Activated CD8-positive, alpha-beta T cell treated with anti-CD3 and anti-CD28 coated beads for 36 hours (primary cell): ENCODE measurements around the gene NAP1L1. TPM values are rescaled to one million over a fixed set of nuclear protein-coding genes. Genes with fewer than 3 reads are reported as not detected.
A peak's percentile ranks its signal among the peaks of the same experiment; 100 is the strongest.

Experiments
- ATAC-seq: fragments of 200-7000 bp; cut with Tn5 transposase; one replicate; pipeline ENCODE4 v1.10.0; 2021; ENCODE audit warnings: mild to moderate bottlenecking, moderate library complexity
- CTCF ChIA-PET: fragments of 350-600 bp; sonication (Branson Sonifier 250); formaldehyde crosslinking; loops from one replicate; lab custom pipeline; 2021; ENCODE audit warnings: antibody characterized with exemption; lab: Charles Lee
- POLR2A ChIA-PET: fragments of 350-600 bp; sonication (Branson Sonifier 250); formaldehyde crosslinking; loops from one replicate; lab custom pipeline; 2021; ENCODE audit warnings: antibody characterized with exemption; lab: Charles Lee
- DNase-seq: peaks from one replicate; pipeline ENCODE4 v3.0.0-alpha.2; 2020
- H3K27ac Mint-ChIP-seq: one replicate; pipeline ENCODE4 v1.8.0; 2021; ENCODE audit warnings: mild to moderate bottlenecking, mixed read lengths
- H3K27me3 Mint-ChIP-seq: one replicate; pipeline ENCODE4 v1.8.0; 2021; ENCODE audit warnings: mixed read lengths
- H3K36me3 Mint-ChIP-seq: one replicate; pipeline ENCODE4 v1.8.0; 2021; ENCODE audit warnings: low read depth, mixed read lengths
- H3K4me1 Mint-ChIP-seq: one replicate; pipeline ENCODE4 v1.8.0; 2021; ENCODE audit warnings: low read depth, mixed read lengths
- H3K4me3 Mint-ChIP-seq: one replicate; pipeline ENCODE4 v1.8.0; 2021; ENCODE audit warnings: mild to moderate bottlenecking, moderate library complexity, mixed read lengths
- H3K9me3 Mint-ChIP-seq: one replicate; pipeline ENCODE4 v1.8.0; 2021; ENCODE audit warnings: mixed read lengths
- intact Hi-C: fragments of 100-400 bp; cut with micrococcal nuclease; formaldehyde crosslinking; loops from one replicate; pipeline ENCODE4 v1.10.0; 2022
- total RNA-seq, 2 experiments: library from RNA; stranded (reverse); gene quantifications; one replicate each; pipeline ENCODE4 v1.2.3, GENCODE V29; 2021
- TF ChIP-seq, protein P1 (sequence below): fragments of 200-600 bp; IDR thresholded peaks from one replicate; pipeline ENCODE4 v1.8.0; 2022; ENCODE audit warnings: antibody characterized with exemption, mild to moderate bottlenecking

Gene NAP1L1, protein sequence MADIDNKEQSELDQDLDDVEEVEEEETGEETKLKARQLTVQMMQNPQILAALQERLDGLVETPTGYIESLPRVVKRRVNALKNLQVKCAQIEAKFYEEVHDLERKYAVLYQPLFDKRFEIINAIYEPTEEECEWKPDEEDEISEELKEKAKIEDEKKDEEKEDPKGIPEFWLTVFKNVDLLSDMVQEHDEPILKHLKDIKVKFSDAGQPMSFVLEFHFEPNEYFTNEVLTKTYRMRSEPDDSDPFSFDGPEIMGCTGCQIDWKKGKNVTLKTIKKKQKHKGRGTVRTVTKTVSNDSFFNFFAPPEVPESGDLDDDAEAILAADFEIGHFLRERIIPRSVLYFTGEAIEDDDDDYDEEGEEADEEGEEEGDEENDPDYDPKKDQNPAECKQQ
- total RNA-seq, result 1,000 to 10,000 TPM; 1,090 to 1,104 TPM

DNA sequence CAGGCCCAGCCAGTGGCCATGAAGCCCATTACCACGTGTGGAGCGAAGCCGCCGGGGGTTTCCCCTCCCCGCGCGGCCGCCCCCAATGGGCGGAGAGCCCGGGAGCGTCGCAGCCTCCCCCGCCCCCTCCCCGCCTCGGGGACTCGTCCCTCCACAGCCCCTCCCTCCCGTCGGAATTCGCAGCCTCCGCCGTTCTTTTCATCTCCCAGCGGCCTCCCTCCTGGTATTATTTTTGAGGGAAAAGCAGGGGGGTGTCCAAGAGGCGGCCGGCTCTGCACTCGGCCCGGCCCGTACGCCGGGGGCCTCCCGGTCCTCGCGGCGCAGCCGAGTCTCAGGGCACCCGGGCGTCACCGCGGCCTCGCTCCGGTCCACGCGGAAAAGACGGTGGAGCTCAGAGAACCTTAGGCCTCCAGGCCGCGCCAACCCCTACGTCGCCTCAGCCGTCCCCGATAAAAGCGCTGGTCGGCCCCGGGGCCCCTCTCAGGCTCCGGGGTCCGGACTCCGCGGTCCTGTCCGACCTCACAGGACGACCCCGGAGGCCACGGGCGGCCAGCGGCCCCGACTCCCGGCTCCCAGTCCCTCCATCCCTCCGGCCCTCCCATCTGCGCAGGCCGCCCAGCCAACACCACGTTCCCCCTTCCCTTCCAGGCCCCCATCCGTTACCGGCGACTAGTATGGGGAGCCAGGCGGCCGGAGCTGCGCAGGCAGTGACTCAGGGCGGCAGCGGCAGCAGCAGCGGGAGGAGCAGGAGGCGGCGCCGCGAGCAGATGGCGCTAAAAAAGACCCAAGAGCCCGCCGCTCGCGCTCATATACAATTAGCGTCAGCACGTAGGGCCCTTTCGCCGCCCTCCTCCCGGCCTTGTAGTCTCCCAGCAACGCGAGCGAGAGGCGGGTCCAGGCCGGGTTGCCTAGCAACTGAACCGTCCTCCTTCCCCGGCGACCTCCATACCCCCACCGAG is at the start of gene NAP1L1:
NAP1L1 (minus strand) TSS at position 782 of the 959 bp plus-strand sequence. CDS start 10,466 bp downstream, outside the sequence.
- Mint-ChIP-seq H3K4me1 (peaks cover 49% of the 10 kb centered on the region), H3K27ac (peak within 1 kb of the TSS; percentile 99), H3K27me3 (no peaks in the 10 kb centered on the region), H3K36me3 (peaks cover 41% of the 10 kb centered on the region), H3K4me3 (peak within 1 kb of the TSS; percentile 94), H3K9me3 (no peaks in the 10 kb centered on the region)
- intact Hi-C loops, result loop anchor here (2.0 to 10.0 kb wide), 3 partner anchors 75 to 371 kb away; no protein-coding TSS in a partner anchor
- DNase-seq (peak; percentile 99), ATAC-seq (peak; percentile 86)
- ChIA-PET CTCF (no interaction called here), POLR2A (interaction anchor here (0.6 to 2.9 kb wide), 11 partner anchors 10 to 475 kb away, joined by 3 to 16 read pairs (median 6); partner anchors contain the start of genes BBS10 and OSBPL8)
- TF ChIP-seq, protein P1, sequence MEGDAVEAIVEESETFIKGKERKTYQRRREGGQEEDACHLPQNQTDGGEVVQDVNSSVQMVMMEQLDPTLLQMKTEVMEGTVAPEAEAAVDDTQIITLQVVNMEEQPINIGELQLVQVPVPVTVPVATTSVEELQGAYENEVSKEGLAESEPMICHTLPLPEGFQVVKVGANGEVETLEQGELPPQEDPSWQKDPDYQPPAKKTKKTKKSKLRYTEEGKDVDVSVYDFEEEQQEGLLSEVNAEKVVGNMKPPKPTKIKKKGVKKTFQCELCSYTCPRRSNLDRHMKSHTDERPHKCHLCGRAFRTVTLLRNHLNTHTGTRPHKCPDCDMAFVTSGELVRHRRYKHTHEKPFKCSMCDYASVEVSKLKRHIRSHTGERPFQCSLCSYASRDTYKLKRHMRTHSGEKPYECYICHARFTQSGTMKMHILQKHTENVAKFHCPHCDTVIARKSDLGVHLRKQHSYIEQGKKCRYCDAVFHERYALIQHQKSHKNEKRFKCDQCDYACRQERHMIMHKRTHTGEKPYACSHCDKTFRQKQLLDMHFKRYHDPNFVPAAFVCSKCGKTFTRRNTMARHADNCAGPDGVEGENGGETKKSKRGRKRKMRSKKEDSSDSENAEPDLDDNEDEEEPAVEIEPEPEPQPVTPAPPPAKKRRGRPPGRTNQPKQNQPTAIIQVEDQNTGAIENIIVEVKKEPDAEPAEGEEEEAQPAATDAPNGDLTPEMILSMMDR, result no peak

DNA sequence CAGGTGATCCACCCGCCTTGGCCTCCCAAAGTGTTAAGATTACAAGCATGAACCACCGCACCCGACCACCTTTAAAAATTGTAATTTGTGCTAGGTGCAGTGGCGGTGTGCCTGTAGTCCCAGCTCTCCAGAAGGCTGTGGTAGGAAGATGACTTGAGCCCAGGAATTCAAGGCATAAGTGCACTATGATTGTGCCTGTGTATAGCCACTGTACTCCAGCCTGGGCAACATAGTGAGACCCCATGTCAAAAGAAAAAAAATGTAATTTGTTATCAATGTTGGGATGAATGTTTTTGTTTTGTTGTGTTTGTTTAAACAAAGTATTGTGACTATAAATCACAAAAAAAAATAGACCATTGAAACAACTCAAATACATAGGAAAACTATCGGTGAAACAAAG is 43.1 kb upstream of the NAP1L1 start:
- DNase-seq (no peak), ATAC-seq (no peak)
- Mint-ChIP-seq H3K9me3 (no peaks in the 10 kb centered on the region), H3K27ac (no peak overlapping the region), H3K36me3 (no peaks in the 10 kb centered on the region), H3K4me3 (no peak overlapping the region), H3K27me3 (peaks cover 1% of the 10 kb centered on the region), H3K4me1 (no peaks in the 10 kb centered on the region)
- ChIA-PET POLR2A (interaction anchor here (0.7 kb wide), 1 partner anchor 616 kb away, joined by 3 read pairs; the partner anchor contains the start of gene KRR1), CTCF (interaction anchor here (0.7 kb wide), 1 partner anchor 28 kb away, joined by 3 read pairs; no protein-coding TSS in a partner anchor)
- intact Hi-C loops, result no loop called here
- TF ChIP-seq, protein P1, result no peak

DNA sequence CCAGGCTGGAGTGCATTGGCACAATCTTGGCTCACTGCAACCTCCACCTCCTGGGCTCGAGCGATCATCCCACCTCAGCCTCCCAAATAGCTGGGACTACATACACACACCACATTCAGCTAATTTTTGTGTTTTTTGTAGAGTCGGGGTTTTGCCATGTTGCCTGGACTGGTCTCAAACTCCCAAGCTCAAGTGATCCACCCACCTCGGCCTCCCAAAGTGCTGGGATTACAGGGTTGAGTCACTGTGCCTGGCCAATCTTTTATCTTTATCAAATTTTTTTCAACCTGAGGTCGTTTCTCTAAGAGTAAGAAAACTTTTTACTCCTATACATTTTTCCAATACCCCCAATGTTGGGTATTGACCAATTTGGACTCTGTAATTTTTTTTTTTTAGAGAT is 40.0 kb upstream of the NAP1L1 start:
- TF ChIP-seq, protein P1, result no peak
- no peaks in the 10 kb centered on the region for H3K36me3 Mint-ChIP-seq
- H3K4me3 Mint-ChIP-seq, result no peak overlapping the region
- H3K27me3 Mint-ChIP-seq, result peaks cover 1% of the 10 kb centered on the region
- ATAC-seq, result no peak
- POLR2A ChIA-PET, result interaction anchor here (0.7 kb wide), 1 partner anchor 18 kb away, joined by 4 read pairs; no protein-coding TSS in a partner anchor
- DNase-seq, result no peak
- no peaks in the 10 kb centered on the region for H3K9me3 Mint-ChIP-seq
- intact Hi-C loops, result no loop called here
- no peaks in the 10 kb centered on the region for H3K4me1 Mint-ChIP-seq
- CTCF ChIA-PET, result interaction anchor here (0.8 kb wide), 1 partner anchor 327 kb away, joined by 4 read pairs; no protein-coding TSS in a partner anchor
- H3K27ac Mint-ChIP-seq, result no peak overlapping the region

DNA sequence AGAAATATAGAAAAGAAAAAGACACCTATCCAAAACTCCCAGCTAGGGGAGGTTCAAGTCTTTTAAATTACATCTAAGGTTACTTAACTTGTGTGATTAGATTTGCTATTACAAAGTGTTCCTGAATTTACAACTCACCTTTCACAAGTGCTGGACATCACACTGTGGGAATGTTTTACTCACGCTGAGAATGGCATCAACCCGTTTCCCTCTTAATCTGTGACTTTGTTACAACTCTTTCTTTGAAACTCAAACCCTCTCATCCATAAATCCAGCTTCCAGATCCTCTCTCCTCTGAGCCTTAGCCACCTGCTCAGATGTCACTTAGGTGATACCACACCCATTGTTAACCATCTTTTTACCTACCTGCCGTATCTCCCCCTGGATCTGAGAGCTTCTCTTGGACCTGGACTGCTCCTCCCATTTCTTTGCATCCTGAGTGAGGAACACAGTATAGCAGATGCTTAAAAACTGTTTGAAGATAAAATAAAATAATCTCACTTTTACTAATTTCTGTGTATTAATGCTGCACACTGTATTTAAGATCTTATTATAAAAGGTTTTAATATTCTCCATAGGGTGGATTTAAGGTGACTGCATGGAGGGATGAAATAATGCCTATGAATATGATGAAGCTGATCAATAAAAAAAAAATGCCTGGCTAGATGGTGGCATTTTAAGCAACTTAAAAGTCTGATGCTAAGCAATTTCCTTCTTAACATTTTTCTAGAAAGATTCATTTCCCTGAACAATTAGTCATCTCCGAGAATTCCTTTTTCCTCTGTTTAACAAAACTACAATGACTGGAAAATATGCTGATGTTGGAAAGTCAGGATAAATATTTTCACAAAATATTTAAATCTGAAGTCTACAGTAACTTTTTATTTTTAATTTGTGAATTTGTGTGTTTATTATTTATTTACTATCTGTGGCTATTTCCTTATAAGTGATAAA is 39.1 kb upstream of the NAP1L1 start:
- H3K27me3 Mint-ChIP-seq, result peaks cover 1% of the 10 kb centered on the region
- H3K9me3 Mint-ChIP-seq, result no peaks in the 10 kb centered on the region
- no peaks in the 10 kb centered on the region for H3K4me1 Mint-ChIP-seq
- intact Hi-C loops, result no loop called here
- no peak for DNase-seq
- H3K27ac Mint-ChIP-seq, result no peak overlapping the region
- no peaks in the 10 kb centered on the region for H3K36me3 Mint-ChIP-seq
- ChIA-PET CTCF (interaction anchor here (0.8 kb wide), 1 partner anchor 326 kb away, joined by 4 read pairs; no protein-coding TSS in a partner anchor), POLR2A (interaction anchor here (0.7 kb wide), 1 partner anchor 17 kb away, joined by 4 read pairs; no protein-coding TSS in a partner anchor)
- no peak overlapping the region for H3K4me3 Mint-ChIP-seq
- ATAC-seq, result no peak
- TF ChIP-seq, protein P1, result no peak
